ENCODE results near the gene MAP7D3. TPM values are rescaled to one million over a fixed set of nuclear protein-coding genes. Genes with fewer than 3 reads are reported as not detected.
"Not testable (repeated sequence)": the region's sequence is repeated elsewhere in the genome, so short reads cannot be mapped to it uniquely, and the experiment has no call there.

MAP7D3 gene, protein sequence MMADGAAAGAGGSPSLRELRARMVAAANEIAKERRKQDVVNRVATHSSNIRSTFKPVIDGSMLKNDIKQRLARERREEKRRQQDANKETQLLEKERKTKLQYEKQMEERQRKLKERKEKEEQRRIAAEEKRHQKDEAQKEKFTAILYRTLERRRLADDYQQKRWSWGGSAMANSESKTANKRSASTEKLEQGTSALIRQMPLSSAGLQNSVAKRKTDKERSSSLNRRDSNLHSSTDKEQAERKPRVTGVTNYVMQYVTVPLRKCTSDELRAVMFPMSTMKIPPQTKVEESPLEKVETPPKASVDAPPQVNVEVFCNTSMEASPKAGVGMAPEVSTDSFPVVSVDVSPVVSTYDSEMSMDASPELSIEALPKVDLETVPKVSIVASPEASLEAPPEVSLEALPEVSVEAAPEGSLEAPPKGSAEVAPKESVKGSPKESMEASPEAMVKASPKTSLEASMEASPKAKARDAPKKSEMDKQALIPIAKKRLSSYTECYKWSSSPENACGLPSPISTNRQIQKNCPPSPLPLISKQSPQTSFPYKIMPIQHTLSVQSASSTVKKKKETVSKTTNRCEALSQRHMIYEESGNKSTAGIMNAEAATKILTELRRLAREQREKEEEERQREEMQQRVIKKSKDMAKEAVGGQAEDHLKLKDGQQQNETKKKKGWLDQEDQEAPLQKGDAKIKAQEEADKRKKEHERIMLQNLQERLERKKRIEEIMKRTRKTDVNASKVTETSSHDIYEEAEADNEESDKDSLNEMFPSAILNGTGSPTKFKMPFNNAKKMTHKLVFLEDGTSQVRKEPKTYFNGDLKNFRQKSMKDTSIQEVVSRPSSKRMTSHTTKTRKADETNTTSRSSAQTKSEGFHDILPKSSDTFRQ
- total RNA-seq = 4.8 TPM

DNA sequence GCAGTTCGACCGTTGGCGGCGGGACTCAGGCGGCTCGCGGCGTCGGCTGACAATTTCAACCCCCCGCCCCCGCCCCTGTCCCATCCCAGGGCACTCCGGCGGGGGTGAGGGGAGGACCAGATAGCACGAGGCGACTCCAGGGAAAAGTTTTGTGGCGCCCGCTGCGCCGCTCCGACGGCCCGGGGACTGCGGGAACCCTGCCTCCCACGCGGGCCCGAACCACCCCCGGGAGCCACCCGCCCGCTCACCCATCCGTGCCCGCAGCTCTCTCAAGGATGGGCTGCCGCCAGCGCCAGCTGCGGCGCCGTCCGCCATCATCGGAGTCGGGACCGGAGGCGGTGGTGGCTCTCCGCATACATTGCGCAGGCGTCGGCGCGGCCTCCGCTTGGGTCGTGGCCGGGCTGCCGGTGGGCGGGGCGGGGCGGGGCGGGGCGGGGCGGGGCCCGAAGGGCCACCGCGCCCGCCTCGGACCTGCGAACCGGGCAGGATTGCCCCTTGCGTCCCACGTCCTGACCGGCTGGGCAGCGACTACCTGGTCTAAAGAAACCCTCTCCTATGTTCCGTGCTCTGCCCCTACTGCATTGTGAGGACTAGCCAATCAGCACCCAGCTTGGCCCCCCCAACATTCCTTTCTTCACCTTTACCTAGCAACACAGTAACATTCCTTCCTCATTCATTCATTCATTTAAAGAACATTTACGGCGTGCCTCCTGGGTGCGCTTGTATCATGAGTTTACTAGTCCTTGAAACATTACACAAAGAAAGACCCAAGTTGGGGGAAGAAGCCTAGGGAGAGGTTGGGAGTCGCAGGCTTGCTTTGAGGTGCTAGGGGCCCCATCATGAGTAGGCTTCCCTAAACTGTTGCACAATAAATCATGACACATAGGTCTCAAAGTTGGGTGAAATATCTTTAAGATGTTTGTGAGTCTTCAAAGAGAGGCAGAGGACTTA, at the start of gene MAP7D3:
Gene MAP7D3, minus strand, starts transcription at position 360 of the 951 bp plus-strand sequence. Its CDS starts 42 bp downstream, at position 318.
- peak; percentile 87 for ATAC-seq

DNA sequence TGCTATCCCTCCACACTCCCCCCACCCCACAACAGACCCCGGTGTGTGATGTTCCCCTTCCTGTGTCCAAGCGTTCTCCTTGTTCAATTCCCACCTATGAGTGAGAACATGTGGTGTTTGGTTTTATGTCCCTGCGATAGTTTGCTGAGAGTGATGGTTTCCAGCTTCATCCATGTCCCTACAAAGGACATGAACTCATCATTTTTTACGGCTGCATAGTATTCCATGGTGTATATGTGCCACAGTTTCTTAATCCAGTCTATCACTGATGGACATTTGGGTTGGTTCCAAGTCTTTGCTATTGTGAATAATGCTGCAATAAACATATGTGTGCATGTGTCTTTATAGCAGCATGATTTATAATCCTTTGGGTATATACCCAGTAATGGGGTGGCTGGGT, 49.5 kb upstream of the MAP7D3 start, which contains the start of gene ADGRG4:
Gene ADGRG4, plus strand, starts transcription at position 243 of the 400 bp plus-strand sequence. CDS start 7,815 bp downstream, outside the sequence.
- ATAC-seq = not testable (repeated sequence)

DNA sequence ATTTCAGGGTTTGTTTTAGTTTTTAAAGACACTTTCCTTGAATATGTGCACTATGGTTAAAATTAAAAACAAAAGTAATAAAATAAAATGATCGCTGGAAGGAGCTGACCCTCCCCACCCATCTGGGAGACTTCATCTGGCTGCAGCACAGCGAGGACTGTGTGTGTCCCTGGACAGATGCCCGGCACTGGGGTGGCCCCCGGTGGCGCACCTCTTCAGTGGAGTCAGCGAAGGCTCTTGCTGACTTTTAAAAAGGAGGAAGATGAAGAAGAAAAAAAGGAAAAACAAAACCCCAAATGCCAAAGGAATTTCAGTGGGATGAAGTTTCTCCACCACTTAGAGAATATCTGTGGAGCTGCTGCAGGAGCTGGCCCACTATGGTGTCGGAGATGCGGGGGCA, 44.2 kb upstream of the MAP7D3 start:
- ATAC-seq = no peak

DNA sequence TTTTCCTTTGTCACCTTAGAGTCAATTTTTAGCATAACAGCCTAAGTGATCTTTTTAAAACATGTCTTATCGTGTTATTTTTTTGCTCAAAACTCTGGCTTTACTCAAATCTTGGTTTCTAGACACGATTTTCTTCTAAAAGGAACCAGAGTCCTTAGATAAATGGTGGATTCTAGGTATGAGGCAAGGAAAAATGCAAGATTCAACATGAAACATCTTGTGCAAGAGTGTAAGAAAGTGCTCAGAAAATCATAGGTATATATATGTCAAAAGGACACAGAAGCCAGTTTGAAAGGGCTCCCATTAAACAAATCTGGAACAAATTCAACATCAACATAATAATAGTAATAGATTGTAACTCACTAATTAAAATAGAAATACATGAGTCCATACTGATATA, 41.5 kb upstream of the MAP7D3 start:
- no peak for ATAC-seq

DNA sequence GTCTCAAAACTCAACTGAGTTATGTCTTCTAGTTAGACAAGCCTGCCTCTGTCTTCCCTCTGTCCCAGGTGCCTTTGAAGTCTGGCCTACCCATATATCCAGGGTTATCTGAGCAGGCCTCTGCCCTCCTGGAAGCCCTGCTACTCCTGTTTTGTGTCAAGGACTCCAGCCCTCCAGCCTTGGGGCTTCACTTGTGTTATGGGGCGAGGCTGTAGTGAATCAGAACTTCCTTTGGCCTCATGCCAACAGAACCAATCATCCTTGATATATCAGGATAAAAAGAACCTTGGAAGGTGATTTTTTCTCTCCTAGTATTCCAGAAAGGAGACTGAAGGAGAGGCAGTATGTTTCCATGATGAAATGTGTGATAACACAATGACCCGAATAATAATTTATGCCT, 40.6 kb upstream of the MAP7D3 start:
- ATAC-seq = peak; percentile 81

DNA sequence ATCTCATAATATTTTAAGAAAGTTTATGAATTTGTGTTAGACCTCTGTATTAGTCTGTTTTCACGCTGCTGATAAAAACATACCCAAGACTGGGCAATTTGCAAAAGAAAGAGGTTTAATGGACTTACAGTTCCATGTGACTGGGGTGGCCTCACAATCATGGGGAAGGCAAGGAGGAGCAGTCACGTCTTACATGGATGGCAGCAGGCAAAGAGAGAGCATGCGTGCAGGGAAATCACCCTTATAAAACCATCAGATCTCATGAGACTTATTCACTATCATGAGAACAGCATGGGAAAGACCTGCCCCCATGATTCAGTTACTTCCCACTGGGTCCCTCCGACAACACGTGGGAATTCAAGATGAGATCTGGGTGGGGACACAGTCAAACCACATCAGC, 35.2 kb upstream of the MAP7D3 start:
- ATAC-seq = not testable (repeated sequence)

DNA sequence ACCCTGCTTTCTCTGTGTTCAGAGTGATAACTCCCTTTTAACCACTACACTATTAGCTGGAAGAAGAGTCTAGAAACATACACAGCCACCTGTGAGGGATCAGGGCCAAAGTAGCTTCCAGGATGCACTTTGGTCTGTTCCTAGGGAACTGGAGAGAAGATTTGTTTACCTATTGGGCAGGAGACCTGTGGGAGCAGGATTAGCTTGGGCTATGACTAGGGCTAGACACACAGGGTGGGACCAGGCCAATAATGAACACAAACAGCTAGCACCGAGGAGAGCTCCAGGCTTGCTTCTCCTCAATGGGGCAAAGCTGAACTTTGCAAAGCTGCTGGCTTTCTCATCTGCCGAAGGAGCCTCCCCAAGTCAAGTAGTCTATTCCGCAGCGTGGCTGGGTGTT, 24.4 kb upstream of the MAP7D3 start:
- ATAC-seq = peak; percentile 35

DNA sequence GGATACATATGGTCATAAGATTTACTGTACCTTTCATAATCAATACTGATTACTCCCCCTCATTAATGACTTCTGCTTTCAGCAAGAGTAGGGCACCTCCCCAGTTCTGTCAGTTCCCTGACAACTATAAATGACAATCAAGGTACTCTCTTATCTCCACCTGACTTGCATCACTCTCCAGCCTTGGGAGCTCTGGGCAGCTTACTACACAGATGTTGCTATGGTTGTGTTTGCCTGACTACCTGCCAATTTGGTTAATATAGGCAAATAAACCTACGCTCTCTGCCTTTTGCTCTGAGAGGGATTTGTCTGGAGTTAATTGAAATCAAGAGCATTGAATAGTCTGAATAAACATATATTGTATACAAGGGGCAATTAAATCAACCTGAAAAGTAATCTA, 22.8 kb upstream of the MAP7D3 start:
- ATAC-seq = no peak

DNA sequence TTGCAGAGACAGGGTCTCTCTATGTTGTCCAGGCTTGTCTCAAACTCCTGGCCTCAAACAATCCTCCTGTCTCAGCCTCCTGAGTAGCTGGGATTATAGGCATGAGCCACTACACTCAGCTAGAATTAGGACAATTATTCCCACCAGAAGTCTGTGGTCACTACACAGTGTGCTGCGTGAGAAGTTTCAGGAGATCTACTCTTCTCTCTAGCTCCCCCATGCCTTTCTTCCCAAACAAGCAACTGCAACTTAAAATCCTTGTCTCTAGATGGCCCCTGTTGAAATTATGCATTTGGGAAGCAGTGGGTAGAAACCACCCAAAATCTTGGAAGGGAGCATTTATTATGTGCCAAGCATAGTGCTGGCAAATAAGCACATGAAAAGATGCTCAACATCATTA, 21.1 kb upstream of the MAP7D3 start:
- no peak for ATAC-seq

DNA sequence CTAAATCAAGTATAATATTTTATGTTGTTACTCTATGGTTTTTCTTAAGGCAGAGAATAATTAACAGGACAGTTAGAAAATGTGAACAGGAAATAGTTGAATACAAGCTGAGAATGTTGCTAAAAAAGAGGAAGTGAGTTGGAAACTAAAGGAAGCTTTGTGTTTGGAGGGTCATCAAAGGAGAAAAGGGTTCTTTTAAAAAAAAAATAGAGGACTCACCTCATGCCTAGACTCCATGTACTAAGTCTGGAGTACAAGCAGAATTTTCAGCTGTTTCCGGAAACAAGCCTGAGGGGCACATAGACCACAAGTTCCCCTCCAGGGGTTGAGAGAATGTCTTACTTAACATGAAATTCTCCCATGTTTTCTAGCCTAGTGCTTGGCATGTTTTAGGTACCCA, 20.1 kb upstream of the MAP7D3 start:
- ATAC-seq = no peak

DNA sequence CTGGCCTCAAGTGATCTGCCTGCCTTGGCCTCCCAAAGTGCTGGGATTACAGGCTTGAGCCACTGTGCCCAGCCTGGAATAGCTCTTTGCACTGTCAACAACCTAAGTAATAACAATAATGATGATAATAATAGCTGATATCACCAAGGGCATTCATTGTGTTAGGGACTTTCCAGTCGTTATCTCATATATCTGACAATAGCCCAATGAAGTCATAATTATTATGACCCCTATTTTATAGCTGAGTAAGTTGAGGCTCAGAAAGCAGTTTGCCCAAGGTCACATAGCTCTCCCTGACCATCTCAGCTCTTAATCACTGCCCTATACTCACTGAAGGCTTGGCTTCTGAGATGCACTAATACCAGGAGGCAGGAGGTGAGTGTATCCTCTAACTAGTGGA, 18.7 kb upstream of the MAP7D3 start:
- no peak for ATAC-seq

DNA sequence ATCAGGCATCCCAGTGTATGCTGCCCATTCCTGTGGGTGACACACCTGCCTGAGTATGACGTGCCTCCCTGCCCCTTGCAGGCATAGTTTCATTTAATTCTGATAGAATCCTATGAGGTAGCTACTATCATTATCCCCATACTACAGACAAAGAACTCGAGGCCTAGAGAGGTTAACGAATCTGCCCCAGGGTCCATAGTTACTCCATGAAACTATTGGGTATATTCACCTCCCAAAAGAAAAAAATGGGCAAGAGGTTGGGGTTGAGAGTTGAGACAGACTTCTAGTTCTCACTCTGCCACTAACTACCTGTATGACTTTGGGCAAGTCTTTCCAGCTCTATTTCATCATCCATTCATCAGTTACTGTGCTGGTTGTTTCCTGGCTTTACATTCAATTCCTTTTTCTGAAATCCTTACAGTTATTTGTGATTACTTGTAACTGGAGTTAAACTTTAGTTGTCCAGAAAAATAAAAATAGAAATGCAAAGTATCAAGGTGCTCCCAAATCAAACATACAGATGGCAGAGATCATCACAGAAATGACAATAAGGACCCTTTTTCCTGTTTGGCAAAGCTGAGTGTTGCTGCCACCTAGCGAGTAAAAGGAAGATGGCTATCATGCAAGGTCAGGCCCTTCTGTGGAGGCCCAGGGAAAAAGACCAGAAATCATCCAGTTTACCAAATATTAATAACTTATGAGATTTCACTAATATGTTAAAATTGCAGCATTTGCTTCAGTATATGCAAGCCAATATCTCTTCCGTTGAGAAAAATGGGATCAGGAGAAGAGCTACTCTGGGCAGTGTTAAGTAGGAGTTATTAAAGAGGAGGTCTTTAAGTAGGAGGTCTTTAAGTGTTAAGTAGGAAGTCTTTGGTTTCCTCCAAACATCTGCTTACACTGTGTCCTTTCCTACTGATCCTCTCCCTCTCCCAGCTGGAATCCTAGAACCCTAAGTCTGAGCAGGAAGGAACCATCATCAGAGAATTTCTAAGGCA, 17.1 kb upstream of the MAP7D3 start:
- ATAC-seq = no peak

DNA sequence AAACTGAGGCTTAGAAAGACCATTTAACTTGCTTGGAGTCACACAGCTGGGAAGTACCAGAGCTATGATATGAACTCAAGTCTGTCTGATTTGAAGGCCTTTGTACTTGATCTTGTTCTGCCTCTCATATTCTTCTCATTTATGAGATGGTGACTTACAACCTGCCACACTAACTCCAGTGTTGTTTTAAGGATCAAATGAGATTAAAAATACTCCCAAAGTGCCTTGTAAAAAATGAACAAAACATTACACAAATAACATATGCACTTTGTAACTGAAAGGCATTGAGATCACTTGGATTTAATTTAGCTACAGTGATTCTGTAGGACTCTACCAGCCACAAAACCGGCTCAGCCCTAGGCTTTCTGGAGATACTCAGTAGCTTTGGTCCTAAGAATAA, 15.6 kb upstream of the MAP7D3 start:
- ATAC-seq = peak; percentile 26

DNA sequence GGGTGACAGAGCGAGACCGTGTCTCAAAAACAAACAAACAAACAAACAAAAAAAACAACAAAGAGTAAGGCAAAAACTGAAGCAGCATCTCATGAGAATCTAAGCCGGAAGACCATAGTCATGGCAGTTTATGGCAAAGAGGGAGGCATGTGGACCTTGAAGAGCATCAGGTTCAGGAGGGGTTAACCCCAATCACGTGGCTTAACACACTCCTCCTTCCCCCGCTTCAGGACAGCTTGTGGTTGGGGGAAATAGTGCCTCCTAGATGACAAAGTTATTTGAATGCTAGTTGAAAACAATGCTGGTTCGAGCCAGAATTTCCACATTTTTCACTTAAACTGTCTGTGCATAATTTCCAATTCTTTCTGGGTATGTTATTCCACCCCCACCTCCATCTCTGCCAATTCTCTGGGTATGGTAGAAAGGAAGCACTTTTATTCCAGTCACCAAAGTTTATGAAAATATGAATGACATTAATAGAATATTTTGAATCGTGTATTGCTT, 11.7 kb upstream of the MAP7D3 start:
- ATAC-seq = no peak

DNA sequence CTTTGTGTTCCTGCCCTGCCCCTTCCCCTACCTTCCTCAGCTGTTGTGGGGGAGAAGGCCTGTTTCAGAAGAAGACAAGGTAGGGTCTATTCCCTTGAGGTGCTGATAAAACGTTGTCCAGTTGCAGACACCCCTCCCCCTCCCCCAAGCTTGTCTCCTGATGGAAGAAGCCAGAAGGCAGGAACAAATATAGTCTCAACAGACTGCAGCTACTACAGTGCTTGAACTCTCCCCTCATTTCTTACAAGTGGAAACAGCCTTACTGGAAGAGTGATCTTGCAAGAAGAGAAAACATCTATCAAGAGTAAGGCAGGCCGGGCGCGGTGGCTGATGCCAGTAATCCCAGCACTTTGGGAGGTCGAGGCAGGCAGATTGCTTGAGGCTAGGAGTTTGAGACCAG, 11.0 kb upstream of the MAP7D3 start:
- ATAC-seq = no peak

DNA sequence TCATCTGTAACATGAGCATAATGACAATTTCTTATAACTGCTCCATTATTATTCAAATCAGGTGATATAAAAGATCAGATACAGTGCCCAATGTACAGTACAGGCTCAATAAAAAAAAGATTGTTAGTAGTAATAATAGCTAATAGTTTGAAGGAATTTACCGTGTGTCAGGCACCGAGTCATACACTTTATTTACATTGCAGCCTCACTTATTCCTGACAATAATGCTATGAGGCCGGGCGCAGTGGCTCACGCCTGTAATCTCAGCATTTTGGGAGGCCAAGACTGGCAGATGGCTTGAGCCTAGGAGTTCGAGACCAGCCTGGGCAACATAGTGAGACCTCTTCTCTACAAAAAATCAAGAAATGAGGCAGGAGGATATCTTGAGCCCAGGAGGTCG, 10.1 kb upstream of the MAP7D3 start:
- no peak for ATAC-seq

DNA sequence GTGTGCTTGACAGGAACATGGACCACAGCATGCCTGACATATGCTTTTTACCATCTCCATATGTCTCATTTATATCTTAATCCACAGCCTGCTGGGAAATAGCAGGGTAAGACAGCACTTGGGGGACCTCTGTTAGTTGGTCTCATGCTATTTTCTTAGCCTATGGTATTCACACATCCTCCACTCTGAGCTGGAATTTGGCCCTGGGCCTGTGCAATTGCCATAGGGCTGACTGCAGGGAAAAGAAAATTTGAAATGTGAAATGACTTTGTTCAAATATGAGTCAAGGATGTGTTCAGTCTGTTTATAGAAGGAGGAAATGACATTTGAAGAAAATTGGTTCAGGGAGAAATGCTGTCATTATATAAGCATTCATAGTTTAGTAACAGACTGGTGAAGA, 9.6 kb upstream of the MAP7D3 start:
- ATAC-seq = no peak

DNA sequence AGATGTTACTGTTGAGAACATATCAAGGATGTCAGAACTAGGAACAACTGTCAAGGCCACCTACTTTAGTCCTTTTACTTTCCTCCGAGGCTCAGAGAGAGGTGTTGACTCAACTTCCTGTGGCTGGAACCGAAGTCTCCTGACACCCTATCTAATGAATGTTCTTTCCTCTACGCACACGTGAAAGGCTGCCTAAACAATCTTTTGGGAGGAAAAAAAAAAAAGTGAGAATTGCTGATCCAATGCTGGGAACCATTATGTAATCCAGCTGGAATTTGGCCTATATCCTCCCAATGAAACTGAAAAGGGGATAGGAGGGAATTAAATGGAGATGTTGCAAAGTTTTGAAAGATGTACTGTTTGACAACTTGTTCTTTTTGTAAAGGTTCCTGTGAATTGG, 8.3 kb upstream of the MAP7D3 start:
- no peak for ATAC-seq

DNA sequence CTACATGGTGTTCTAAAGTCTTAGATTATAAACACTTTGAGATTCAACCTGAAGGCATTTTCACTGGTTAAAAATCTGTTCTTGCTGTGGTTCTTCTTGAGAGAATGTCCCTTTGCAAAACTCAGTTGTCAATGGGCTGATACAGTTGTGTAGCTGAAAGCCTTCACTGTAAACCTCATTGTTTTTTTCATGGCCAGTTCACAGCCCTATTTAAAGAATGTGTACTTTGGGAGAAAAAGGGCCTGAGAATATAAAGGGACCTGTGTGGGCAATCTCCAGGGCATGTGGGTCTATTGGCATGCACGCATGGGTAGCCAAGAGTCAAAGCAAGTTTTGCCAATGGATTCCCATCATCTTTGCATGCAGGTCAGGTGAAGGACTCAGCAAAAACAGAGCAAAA, 7.8 kb upstream of the MAP7D3 start:
- no peak for ATAC-seq

DNA sequence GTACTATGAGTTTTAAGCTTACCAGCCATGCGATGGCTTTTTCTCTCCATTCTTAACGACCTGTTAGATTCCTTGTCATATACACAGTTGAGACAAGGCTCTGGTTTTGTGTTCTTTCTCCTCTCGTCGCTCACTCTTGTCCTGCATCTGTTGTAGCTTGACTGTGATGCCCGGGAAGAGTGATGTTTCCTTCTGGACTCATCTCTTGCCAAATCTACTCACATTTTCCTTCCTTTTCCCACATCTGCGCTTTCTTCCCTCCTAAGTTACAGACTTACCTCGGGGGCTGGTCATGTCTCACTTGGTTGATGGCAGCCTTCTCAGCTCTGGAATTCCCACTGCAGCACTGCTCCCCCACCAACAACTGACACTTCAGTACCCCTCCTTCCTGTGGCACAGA, 4.8 kb upstream of the MAP7D3 start:
- no peak for ATAC-seq

DNA sequence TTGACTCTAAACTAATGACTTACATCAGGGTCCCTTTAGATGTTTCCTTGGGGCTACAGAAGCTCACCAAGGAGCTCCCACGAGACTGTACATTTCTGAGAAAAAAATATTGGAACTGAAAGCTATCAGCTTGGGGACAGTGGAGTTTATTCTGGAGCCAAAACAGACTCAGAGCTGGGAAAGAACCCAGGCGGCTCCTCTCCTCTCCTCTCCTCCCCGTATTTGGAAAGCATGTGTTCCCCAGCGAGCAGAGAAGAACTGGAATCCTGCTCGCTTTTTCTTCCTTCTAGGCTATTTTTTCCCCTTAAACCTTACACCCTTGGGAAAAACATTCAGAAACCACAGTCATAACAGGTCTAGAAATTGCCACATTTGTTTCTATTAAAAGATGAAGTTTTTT, 4.3 kb upstream of the MAP7D3 start:
- no peak for ATAC-seq

All from esophagus mucosa (tissue), 1 donor.